Liver (tissue), 9 donors: ENCODE data around the gene ZIC1. TPM values are rescaled to one million over a fixed set of nuclear protein-coding genes. Genes with fewer than 3 reads are reported as not detected.

Experiments
- DNase-seq: peaks from one replicate; pipeline ENCODE4 v3.0.0-alpha.2; 2017; ENCODE audit warnings: low spot score
- H3K27ac ChIP-seq, 2 donors: one replicate each; pipeline ENCODE4 v1.7.0; 2013; ENCODE audit warnings: inconsistent platforms in 2 of 2, low read length in 2 of 2, control low read depth in 1 of 2, low read depth in 1 of 2, mild to moderate bottlenecking in 1 of 2
- H3K27me3 ChIP-seq, 4 donors: one replicate each; pipeline versions ENCODE4 v1.6.1 to v1.7.0; 2013; ENCODE audit warnings: low read length in 3 of 4, inconsistent platforms in 1 of 4, mild to moderate bottlenecking in 1 of 4, moderate library complexity in 1 of 4; ENCODE audit not compliant: control insufficient read depth in 4 of 4, insufficient read depth in 4 of 4
- H3K36me3 ChIP-seq, 4 donors: one replicate each; pipeline versions ENCODE4 v1.6.1 to v1.7.0; 2013; ENCODE audit warnings: low read length in 3 of 4, mild to moderate bottlenecking in 3 of 4, low read depth in 1 of 4, moderate library complexity in 1 of 4; ENCODE audit not compliant: control insufficient read depth in 4 of 4, insufficient read depth in 3 of 4
- H3K4me1 ChIP-seq, 4 donors: one replicate each; pipeline versions ENCODE4 v1.6.1 to v1.7.0; 2013; ENCODE audit warnings: low read length in 3 of 4, mild to moderate bottlenecking in 3 of 4, moderate library complexity in 1 of 4; ENCODE audit not compliant: control insufficient read depth in 4 of 4, insufficient read depth in 4 of 4
- H3K4me3 ChIP-seq, 3 donors: one replicate each; pipeline versions ENCODE4 v1.6.1 to v1.7.0; 2013; ENCODE audit warnings: low read length in 3 of 3, control low read depth in 1 of 3, low read depth in 1 of 3, mild to moderate bottlenecking in 1 of 3
- H3K9ac ChIP-seq, 2 donors: one replicate each; pipeline ENCODE4 v1.7.0; 2013; ENCODE audit warnings: low read length in 2 of 2, mild to moderate bottlenecking in 2 of 2, moderate library complexity in 2 of 2, control low read depth in 1 of 2, low read depth in 1 of 2
- H3K9me3 ChIP-seq, 4 donors: one replicate each; pipeline versions ENCODE4 v1.6.1 to v1.7.0; 2013; ENCODE audit warnings: low read length in 3 of 4; ENCODE audit not compliant: control insufficient read depth in 4 of 4
- FOXA1 ChIP-seq: IDR thresholded peaks from 2 replicates; pipeline ENCODE4 v1.6.1; 2016; ENCODE audit warnings: antibody characterized with exemption
- FOXA2 ChIP-seq: IDR thresholded peaks from 2 replicates; pipeline ENCODE4 v1.6.1; 2016; ENCODE audit warnings: antibody characterized with exemption
- GABPA ChIP-seq, 2 donors: IDR thresholded peaks in 1 of 2; conservative IDR thresholded peaks in 1 of 2; 2 replicates each; pipeline ENCODE4 v1.6.1; 2016; ENCODE audit warnings: antibody characterized with exemption in 2 of 2, mild to moderate bottlenecking in 1 of 2, moderate library complexity in 1 of 2
- HNF4A ChIP-seq, 2 donors: conservative IDR thresholded peaks; 2 replicates each; pipeline ENCODE4 v1.6.1; 2016; ENCODE audit warnings: antibody characterized with exemption in 2 of 2, mild to moderate bottlenecking in 2 of 2
- HNF4G ChIP-seq: IDR thresholded peaks from 2 replicates; pipeline ENCODE4 v1.6.1; 2016; ENCODE audit warnings: antibody characterized with exemption
- JUND ChIP-seq, 2 donors: IDR thresholded peaks; 2 replicates each; pipeline ENCODE4 v1.6.1; 2016; ENCODE audit warnings: antibody characterized with exemption in 2 of 2
- NR2F2 ChIP-seq: IDR thresholded peaks from 2 replicates; pipeline ENCODE4 v1.6.1; 2016; ENCODE audit warnings: antibody characterized with exemption
- RAD21 ChIP-seq, 2 donors: IDR thresholded peaks; 2 replicates each; pipeline ENCODE4 v1.6.1; 2016; ENCODE audit warnings: antibody characterized with exemption in 2 of 2, mild to moderate bottlenecking in 2 of 2
- RXRA ChIP-seq, 2 donors: IDR thresholded peaks; 2 replicates each; pipeline ENCODE4 v1.6.1; 2017 to 2018; ENCODE audit warnings: antibody characterized with exemption in 2 of 2, mild to moderate bottlenecking in 1 of 2
- SP1 ChIP-seq: IDR thresholded peaks from 2 replicates; pipeline ENCODE4 v1.6.1; 2018; ENCODE audit warnings: antibody characterized with exemption, mild to moderate bottlenecking
- TAF1 ChIP-seq: conservative IDR thresholded peaks from 2 replicates; pipeline ENCODE4 v1.6.1; 2016; ENCODE audit warnings: antibody characterized with exemption, mild to moderate bottlenecking
- YY1 ChIP-seq: IDR thresholded peaks from 2 replicates; pipeline ENCODE4 v1.6.1; 2016; ENCODE audit warnings: antibody characterized with exemption, mild to moderate bottlenecking
- WGBS: extraction: QIAGEN DNeasy Blood & Tissue Kit; methylation state at CpG from one replicate; pipeline ENCODE4 v1.1.7; 2013; 5-methylcytosine and 5-hydroxymethylcytosine counted together
- polyA plus RNA-seq, 2 donors: library from polyadenylated mRNA; stranded (reverse) in 1 of 2; unstranded in 1 of 2; fragments of 200-250 nt in 1 of 2; fragments of >200 nt in 1 of 2; fragmentation: Nextera tagmentation in 1 of 2; extraction: Ambion mirVana in 1 of 2; gene quantifications; one replicate each; pipeline versions ENCODE4 v1.2.1 to v1.2.3, GENCODE V29; 2013 to 2015
- total RNA-seq, 2 donors: library from RNA; depleted of rRNA; stranded (reverse); fragments of >200 nt; gene quantifications; one replicate each; pipeline ENCODE4 v1.2.3, GENCODE V29; 2014
- TF ChIP-seq, protein P1 (sequence below): IDR thresholded peaks from 2 replicates; pipeline ENCODE4 v1.6.1; 2016; ENCODE audit warnings: antibody characterized with exemption
- TF ChIP-seq, protein P2 (sequence below): IDR thresholded peaks from 2 replicates; pipeline ENCODE4 v1.6.1; 2016; ENCODE audit warnings: antibody characterized with exemption
- TF ChIP-seq, protein P3 (sequence below): IDR thresholded peaks from 2 replicates; pipeline ENCODE4 v1.6.1; 2016; ENCODE audit warnings: antibody characterized with exemption
- TF ChIP-seq, protein P4 (sequence below): fragments of 150-350 bp; IDR thresholded peaks from 2 replicates; pipeline ENCODE4 v1.5.1; 2017; ENCODE audit warnings: improper control_type of control experiment, low read depth, low read length; ENCODE audit not compliant: missing input control
- TF ChIP-seq, protein P5 (sequence below): IDR thresholded peaks from 2 replicates; pipeline ENCODE4 v1.6.1; 2016; ENCODE audit warnings: antibody characterized with exemption, mild to moderate bottlenecking
- donor health status: healthy.
- donor health status: healthy.
- donor health status: healthy.
- donor health status: healthy.
- donor health status: healthy.

The ZIC1 gene
- total and polyA plus RNA-seq, 4 donors = 4.4 TPM; not detected in 3

DNA sequence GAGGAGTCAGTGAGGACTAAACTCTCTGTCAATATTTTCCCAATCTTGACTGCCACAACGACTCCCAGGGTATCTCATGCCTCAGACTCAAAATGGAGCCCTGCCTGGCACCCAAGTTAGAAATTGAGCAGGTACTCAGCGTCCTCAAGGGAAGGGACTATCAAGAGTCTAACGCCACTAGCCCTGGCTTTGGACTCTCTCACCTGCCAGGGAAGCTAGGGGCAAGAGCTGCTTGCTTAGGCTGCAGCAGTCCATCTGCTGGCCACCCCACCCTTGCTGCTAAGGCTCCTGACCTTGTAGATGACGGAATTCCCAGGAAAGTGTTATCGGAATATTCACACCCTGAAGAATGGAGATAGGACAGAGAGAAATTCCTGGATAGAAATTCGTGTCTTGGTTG is 35.9 kb upstream of the ZIC1 start:
- 4% methylated on average over 6 of the region's 6 CpGs for WGBS
- no peak for DNase-seq
- Histone ChIP-seq H3K36me3 (no peaks in the 10 kb centered on the region), H3K4me1 (no peaks in the 10 kb centered on the region), H3K9me3 (peaks cover 0 to 4% (median 2%) of the 10 kb centered on the region in 4 donors), H3K9ac (no peak overlapping the region), H3K4me3 (no peak overlapping the region), H3K27ac (no peak overlapping the region), H3K27me3 (peaks cover 10 to 31% (median 24%) of the 10 kb centered on the region in 4 donors)
- TF ChIP-seq YY1 (no peak), RAD21 (IDR thresholded peaks at IDR 0.05) (no peak), FOXA1 (no peak), TAF1 (no peak), FOXA2 (no peak), NR2F2 (no peak), HNF4A (conservative IDR thresholded peaks at IDR 0.05) (no peak), HNF4G (no peak), JUND (IDR thresholded peaks at IDR 0.05) (no peak), RXRA (IDR thresholded peaks at IDR 0.05) (no peak), SP1 (no peak), GABPA (IDR thresholded peaks at IDR 0.05 in 1 of 2, conservative IDR thresholded peaks at IDR 0.05 in 1 of 2) (no peak)
- TF ChIP-seq, protein P1, sequence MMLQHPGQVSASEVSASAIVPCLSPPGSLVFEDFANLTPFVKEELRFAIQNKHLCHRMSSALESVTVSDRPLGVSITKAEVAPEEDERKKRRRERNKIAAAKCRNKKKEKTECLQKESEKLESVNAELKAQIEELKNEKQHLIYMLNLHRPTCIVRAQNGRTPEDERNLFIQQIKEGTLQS = no peak
- TF ChIP-seq, protein P2, sequence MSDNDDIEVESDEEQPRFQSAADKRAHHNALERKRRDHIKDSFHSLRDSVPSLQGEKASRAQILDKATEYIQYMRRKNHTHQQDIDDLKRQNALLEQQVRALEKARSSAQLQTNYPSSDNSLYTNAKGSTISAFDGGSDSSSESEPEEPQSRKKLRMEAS = no peak
- TF ChIP-seq, protein P3, sequence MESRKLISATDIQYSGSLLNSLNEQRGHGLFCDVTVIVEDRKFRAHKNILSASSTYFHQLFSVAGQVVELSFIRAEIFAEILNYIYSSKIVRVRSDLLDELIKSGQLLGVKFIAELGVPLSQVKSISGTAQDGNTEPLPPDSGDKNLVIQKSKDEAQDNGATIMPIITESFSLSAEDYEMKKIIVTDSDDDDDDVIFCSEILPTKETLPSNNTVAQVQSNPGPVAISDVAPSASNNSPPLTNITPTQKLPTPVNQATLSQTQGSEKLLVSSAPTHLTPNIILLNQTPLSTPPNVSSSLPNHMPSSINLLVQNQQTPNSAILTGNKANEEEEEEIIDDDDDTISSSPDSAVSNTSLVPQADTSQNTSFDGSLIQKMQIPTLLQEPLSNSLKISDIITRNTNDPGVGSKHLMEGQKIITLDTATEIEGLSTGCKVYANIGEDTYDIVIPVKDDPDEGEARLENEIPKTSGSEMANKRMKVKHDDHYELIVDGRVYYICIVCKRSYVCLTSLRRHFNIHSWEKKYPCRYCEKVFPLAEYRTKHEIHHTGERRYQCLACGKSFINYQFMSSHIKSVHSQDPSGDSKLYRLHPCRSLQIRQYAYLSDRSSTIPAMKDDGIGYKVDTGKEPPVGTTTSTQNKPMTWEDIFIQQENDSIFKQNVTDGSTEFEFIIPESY = no peak
- TF ChIP-seq, protein P4, sequence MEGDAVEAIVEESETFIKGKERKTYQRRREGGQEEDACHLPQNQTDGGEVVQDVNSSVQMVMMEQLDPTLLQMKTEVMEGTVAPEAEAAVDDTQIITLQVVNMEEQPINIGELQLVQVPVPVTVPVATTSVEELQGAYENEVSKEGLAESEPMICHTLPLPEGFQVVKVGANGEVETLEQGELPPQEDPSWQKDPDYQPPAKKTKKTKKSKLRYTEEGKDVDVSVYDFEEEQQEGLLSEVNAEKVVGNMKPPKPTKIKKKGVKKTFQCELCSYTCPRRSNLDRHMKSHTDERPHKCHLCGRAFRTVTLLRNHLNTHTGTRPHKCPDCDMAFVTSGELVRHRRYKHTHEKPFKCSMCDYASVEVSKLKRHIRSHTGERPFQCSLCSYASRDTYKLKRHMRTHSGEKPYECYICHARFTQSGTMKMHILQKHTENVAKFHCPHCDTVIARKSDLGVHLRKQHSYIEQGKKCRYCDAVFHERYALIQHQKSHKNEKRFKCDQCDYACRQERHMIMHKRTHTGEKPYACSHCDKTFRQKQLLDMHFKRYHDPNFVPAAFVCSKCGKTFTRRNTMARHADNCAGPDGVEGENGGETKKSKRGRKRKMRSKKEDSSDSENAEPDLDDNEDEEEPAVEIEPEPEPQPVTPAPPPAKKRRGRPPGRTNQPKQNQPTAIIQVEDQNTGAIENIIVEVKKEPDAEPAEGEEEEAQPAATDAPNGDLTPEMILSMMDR = no peak
- TF ChIP-seq, protein P5, sequence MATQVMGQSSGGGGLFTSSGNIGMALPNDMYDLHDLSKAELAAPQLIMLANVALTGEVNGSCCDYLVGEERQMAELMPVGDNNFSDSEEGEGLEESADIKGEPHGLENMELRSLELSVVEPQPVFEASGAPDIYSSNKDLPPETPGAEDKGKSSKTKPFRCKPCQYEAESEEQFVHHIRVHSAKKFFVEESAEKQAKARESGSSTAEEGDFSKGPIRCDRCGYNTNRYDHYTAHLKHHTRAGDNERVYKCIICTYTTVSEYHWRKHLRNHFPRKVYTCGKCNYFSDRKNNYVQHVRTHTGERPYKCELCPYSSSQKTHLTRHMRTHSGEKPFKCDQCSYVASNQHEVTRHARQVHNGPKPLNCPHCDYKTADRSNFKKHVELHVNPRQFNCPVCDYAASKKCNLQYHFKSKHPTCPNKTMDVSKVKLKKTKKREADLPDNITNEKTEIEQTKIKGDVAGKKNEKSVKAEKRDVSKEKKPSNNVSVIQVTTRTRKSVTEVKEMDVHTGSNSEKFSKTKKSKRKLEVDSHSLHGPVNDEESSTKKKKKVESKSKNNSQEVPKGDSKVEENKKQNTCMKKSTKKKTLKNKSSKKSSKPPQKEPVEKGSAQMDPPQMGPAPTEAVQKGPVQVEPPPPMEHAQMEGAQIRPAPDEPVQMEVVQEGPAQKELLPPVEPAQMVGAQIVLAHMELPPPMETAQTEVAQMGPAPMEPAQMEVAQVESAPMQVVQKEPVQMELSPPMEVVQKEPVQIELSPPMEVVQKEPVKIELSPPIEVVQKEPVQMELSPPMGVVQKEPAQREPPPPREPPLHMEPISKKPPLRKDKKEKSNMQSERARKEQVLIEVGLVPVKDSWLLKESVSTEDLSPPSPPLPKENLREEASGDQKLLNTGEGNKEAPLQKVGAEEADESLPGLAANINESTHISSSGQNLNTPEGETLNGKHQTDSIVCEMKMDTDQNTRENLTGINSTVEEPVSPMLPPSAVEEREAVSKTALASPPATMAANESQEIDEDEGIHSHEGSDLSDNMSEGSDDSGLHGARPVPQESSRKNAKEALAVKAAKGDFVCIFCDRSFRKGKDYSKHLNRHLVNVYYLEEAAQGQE = no peak
